Measurements from ENCODE around the gene SIRPB2. TPM values are rescaled to one million over a fixed set of nuclear protein-coding genes. Genes with fewer than 3 reads are reported as not detected.

SIRPB2 gene
- total RNA-seq, 1 donor from 2014 or later: 3.5 TPM

DNA sequence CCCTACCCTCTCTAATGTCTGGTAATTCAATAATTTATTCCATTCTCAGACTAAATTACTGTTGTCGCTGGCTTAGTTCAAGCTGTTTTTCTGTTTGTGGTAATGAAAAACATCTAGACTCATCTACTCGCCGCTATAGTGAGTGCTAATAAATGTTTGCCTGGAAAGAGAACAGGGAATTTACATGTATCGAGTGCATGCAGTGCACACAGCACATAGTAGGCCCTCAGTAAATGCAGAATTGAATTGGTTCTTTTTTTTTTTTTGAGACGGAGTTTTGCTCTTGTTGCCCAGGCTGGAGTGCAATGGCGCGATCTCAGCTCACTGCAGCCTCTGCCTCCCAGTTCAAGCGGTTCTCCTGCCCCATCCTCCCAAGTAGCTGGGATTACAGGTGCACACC lies 16.9 kb downstream of the SIRPB2 start:
- ATAC-seq (no peak), DNase-seq (no peak)
- intact Hi-C loops (cut with micrococcal nuclease): no loop called here

DNA sequence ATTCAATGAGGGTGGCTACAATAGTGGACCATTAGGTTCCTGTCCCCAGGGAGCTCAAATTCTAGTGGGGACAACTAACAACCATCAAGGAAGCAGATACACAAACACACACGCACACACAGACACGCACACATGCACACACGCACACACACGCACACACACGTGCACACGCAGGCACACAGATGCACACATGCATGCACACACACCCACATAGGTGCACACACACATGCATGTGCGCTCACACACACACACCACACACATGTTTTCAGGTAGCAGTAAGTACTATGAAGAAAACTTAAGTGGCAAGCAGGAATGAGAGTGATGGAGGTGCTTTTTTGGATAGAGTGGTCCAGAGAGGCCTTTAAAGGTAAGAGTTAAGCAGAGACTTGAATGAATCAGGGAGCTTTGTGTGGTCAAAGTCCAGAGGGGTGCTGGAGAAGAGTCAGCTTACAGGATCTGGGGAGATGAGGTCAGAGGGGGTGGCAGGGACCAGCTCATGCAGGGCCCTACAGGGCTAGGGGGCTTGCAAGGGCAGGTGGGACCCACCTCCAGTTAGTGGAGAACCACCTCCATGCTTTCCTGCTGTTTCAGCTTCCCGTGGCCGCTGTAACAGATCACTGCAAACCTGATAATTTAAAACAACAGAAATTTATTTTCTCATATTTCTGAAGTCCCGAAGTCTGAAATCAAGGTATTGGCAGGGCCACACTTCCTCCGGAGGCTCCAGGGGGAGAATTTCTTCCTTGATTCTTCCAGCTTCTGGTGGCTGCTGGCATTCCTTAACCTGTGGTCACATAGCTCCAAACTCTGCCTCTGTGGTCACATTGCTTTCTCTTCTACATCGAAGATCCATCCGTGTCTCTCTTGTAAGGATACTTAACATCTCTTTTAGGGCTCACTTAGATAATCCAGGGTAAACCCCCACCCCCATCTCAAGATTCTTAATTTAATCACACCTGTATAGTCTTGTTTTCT lies 17.7 kb downstream of the SIRPB2 start:
- ATAC-seq (no peak), DNase-seq (no peak)
- intact Hi-C loops (cut with micrococcal nuclease): no loop called here

DNA sequence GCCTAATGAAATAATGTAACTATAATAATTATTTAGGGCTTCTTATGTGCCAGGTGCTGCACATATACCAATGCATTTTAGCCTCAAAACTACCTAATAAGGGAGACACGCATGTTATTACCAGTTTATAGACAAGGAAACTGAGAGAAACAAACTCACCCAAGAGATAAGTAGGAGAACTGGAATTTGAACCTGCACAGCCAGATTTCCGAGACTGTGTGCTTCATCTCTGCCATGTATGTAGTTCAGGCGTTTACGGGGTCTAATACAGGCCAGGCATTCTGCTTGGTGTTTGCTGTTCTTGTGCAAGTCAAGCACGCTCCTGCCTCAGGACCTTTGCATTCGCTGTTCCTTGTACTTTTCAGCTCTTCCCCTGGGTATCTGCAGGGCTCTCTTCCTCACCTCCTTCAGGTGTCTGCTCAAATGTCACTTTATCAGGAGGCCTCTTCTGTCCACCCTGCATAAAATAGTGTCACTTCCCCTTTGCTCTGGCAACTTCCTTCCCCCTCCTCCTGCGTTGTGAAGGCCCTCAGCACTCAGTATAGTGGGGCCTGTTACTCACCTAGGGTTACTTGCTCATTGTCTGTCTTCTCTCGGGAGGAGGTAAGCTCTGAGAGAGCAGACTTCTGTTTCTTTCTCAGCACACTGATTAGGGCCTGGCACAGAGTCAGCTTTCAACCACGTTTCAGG lies 18.5 kb downstream of the SIRPB2 start:
- DNase-seq (no peak), ATAC-seq (no peak)
- intact Hi-C loops (cut with micrococcal nuclease): no loop called here

DNA sequence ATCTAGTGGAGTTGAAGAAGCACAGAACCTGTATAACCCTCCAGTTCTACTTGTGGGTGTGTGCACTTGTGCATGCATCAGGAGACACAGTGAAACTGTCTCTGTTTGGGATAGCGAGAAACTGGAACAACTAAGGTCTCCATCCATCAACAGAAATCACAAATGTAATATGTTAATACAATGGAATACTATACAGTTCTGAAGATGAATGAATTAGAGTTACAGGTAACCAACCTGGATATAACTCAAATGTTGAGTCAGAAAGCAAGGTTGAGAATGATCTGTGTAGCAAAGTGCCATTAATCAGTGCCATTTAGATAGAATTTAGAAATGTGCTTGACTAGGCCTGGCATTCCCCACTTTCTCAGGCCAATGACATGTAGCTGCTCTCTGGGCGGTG lies 20.0 kb downstream of the SIRPB2 start:
- DNase-seq (no peak), ATAC-seq (no peak)
- intact Hi-C loops (cut with micrococcal nuclease): no loop called here

DNA sequence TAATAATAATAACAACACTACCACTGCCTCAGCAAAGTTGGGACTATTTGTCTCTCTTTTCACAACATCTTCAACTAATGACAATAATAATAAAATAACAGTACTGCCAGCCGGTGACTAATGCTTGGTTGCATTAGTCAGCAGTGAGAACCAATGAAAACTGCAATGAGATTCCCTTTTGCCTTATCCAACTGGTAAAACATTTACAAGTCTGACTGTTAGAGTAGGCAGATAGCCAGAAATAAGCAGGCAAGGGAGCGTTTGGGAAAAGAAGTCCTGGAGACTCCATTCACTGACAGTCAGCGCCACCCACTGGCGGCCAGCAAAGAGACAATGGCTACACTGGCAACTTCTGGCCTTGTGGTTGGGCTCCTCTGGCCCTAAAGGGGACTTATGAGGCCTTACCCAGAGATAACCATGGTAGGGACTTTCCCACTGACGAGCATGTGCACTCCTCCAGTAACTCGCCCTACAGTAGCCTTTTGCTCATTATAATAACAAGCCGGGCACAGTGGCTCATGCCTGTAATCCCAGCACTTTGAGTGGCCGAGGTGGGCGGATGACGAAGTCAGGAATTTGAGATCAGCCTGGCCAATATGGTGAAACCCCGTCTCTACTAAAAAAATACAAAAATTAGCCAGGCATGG lies 21.2 kb downstream of the SIRPB2 start:
- intact Hi-C loops (cut with micrococcal nuclease): no loop called here
- peak; percentile 81 for DNase-seq
- ATAC-seq: peak; percentile 19

DNA sequence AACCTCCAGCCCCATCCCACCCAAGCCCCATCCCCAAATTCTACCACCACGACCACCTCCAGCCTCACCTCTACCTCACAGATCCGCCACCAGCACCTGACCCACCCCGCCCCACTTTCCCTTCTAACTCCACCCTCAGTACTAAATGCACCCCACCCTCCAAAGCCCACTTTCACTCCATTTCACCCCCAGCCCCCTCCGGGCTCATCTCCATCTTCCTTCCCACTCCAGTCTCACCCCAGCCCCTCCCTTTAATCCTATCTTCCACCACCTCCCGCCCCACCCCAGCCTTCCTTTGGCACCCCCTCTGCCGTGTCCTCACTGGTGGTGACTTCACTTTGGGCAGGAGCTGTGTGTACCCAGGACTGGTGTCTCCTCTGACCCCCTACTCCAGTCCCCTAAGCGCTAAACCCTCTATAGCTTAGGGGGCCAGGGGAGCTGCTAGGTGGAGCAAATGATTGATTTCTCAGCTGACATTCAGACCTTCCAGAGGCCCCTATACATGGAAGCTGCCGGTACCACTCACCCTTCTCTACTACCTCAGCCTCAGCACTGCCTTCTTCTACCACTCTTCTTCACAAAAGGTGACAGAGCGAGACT lies 21.8 kb downstream of the SIRPB2 start:
- ATAC-seq (no peak), DNase-seq (no peak)
- intact Hi-C loops (cut with micrococcal nuclease): no loop called here

DNA sequence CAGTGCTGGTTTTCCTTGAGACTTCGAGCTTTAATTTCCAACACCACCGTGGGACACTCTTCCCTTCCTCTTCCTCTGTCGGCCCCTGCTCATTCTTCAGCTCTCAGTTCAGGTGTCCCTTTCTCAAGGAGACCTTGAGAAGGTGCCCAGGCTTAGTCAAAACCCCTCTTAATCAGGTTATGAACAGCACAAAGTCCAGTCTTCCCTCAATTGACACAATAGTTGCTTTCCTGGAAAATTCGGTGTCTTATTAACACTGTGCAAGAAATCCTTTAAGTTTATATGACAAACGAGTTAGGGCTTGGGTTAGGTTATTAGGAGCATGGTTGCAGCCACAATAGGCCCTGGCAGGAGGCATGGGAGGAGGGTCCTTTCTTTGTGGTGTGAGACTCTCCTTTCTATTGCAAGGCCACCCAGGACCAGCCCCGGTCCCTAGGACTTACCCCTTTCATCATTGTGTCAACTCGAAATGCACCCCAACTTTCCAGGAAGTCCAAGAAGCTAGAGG lies 23.0 kb downstream of the SIRPB2 start:
- no peak for ATAC-seq
- intact Hi-C loops (cut with micrococcal nuclease): no loop called here
- DNase-seq: no peak

DNA sequence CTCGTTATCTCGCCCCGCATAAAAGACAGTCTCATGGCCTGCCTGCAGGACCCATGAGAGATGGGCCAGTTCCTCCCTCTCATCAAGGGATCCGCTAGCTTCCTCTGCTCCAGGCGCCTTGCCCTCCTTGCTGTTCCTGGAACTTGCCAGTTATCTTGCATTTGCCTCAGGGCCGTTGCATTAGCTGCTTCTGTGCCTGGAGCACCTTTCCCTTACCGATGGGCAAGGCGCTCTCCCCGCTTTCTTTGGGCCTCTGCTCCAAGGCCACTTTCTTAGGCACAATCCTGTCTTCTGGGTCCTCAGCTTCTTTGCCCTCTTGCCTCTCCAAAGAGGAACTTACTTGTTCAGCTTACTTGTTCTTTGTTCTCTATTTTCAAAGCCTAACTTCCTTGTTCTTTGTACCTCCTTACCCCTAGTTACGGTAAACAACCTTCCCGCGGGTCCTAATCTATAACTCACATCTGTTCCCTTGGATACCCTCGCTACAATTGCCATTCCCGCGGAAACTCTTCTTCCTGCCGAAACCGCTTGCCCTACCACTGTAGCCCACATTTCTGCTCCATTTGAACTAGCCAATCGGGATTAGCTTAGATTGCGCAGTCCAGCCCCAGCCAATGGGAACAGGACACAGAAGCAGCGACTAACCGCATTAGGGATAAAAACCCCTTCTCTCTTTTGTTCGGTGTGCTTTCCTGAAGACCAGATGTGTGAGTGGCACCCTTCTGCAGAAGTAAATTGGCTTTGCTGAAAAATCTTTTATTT lies 23.7 kb downstream of the SIRPB2 start:
- DNase-seq (peak; percentile 38), ATAC-seq (peak; percentile 8)
- intact Hi-C loops (cut with micrococcal nuclease): no loop called here

DNA sequence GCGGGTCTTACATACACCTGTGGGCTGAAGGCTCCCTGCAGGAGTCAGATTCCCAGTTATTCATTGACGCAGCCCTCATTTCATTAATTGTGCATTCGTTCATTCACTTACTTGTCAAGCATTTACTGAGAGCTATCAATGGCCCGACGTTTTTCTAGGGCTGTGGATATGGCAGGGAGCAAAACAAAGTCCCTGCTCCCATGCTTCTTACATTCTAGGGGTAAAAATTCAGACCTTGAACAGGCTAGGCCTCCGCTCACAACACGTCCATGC lies 24.2 kb downstream of the SIRPB2 start:
- no peak for DNase-seq

DNA sequence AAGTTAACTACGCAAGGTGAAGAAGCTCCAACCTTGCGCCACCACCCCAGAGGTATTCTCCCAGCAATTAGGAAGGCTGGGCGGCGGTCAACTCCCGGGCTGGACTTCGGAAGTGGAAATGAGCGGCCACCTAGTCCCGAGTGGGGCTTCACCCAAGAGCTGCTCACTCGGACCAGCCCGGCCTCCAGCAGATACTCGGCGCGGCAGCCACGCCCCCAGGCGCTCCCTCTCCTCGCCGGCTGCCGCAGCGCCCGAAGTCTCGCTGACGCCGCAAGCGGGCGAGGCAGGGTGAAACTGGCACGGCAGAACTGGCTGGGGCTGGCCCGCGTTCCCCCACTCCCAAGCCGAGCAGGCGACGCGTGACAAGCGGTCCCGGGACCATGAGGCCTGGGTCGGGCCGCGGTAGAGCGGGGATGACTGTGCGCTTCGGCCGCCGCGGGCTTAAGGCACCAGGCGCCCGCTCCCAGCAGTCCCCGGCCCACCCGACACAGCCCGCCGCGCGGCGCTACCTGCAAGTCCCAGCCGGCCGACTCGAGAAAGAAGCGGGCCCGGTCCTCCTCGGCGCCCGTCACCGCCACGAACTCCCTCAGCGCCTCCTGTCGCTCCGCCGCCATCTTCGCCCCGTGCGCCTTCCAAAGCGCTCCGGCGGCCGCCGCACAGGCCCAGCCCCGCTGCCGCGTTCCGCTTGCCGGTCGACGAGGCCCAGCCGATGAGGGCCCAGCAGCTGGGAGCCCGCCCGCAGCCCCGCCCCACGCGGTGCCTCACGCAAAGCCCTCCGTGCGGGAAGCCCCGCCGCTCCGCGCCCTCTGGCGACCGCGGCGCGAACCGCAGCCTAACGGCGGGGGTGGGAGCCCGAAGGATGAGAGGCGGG lies 24.8 kb downstream of the SIRPB2 start, which contains the start of gene NSFL1C:
Gene NSFL1C, minus strand, starts transcription at position 639 of the 871 bp plus-strand sequence. Its CDS starts 25 bp downstream, at position 614.
- ATAC-seq (peak; percentile 98), DNase-seq (peak; percentile 98)
- intact Hi-C loops (cut with micrococcal nuclease): no loop called here

More for the DNA sequence above, 24.2 kb downstream of the SIRPB2 start:
- no peak for ATAC-seq
- intact Hi-C loops (cut with micrococcal nuclease): no loop called here

DNA sequence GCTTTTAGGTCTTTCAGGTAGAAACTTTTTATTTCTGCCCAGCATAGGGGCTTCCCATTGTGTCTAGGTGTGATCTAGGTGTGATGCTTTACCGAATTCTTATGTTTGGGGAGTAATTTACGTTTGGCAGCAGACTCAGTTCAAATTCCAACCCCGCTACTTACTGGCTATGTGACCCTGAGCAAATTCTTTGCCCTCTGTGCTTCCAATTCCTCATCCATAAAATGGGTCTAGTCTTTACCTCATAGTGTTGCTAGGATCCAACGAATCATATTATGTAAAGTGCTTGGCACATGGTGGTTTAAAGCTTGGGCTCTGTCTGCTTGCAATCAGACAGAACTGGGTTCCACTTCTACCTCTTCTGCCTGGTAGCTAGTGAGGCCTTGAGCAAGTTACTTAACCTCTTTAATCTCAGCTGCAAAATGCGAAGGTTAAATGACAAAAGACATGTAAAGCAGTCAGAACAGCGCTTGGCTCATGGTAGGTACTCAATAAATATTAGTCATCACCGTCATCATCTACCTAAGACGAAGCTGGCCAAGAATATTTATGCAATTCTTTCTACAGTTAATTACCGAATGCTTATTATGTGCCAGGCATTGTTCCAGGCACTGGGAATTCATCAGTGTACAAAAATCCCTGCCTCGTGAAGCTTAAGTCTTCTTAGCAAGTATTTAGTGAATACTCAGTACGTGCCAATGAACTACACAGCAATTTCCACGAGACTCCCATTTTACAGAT lies 25.6 kb downstream of the SIRPB2 start:
- ATAC-seq (no peak), DNase-seq (no peak)
- intact Hi-C loops (cut with micrococcal nuclease): no loop called here

DNA sequence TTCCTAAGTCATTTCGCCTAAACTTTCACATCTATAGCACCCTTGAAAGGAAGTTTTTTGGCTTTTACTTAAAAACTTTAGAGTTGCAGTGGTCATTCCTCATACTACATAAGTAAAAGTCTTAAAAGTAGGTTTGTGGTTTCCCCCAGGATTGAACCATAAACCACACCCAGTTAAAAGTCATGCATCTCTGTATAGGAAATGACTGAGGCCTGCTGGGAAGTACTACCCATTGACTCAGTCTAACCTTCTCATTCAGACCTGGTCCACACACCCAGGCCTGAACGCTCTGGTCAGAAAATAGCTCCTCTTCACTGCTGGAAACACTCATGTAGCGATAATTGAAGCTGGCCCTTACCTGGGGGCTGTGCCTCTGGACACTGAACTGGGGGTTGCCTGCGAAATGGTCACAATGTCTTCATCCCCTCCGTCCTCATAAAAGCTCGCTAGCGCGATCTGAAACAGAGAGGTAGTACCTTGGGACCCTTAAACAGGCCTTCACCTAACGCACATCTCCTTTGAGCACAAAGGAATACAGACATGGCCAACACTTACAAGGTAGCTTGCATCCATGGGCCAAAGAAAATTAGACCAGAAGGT lies 27.1 kb downstream of the SIRPB2 start:
- intact Hi-C loops (cut with micrococcal nuclease): no loop called here
- ATAC-seq (no peak), DNase-seq (no peak)

DNA sequence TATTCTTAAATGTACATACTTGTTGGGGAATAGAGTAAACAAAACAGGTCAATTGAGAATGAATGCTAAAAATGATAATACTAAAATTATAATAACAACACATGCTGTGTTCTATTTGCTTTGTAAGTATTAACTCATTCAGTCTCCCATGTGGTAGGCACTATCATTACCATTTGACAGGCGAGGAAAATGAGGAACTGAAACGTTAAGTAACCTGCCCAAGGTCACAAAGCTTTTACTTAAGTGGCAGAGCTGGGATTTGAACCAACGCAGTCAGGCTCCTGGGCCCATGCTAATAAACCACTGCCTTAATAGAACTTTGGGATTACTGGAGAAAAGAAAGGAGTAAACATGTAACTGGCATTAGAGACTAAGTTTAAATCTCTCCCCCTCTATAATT lies 28.4 kb downstream of the SIRPB2 start:
- ATAC-seq (no peak), DNase-seq (no peak)
- intact Hi-C loops (cut with micrococcal nuclease): no loop called here

DNA sequence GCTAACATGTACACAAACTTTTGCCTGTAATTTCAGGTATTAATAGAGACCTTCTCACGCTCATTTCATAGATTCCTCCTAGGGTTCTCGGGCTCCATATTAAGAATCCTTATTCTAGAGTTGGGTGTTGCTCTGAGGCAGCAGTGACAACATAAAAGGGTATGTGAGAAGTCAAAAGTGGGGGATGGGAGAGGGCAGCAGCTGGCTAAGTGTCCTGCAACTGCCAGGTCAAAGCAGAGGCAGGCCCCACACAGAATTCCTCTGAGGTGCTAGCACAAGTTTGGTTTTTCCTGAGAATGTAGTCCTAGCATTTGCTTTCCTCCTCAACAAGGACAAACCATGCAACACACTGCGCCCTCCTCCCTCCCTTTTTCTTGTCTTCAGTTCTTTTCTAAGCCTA lies 29.2 kb downstream of the SIRPB2 start:
- intact Hi-C loops (cut with micrococcal nuclease): no loop called here
- DNase-seq: no peak
- ATAC-seq: no peak

DNA sequence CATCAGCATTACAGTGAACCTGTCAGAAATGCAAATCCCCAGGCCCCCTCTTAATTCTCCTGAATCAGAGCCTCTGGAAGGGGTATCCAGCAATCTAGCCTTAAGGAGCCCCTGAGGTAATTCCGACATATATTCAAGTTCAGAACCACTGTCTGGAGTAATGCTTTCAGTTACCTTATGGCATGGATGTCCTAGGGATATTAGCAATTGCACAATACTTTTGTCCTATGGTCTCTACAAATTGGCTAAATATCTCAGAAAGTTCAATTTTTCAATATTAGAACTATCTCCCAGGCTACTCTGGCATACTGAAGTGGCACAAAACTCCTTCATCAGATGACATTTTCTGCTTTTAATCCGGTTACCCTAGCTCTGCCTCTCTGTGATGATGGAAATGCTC lies 30.9 kb downstream of the SIRPB2 start:
- DNase-seq (no peak), ATAC-seq (no peak)
- intact Hi-C loops (cut with micrococcal nuclease): no loop called here

DNA sequence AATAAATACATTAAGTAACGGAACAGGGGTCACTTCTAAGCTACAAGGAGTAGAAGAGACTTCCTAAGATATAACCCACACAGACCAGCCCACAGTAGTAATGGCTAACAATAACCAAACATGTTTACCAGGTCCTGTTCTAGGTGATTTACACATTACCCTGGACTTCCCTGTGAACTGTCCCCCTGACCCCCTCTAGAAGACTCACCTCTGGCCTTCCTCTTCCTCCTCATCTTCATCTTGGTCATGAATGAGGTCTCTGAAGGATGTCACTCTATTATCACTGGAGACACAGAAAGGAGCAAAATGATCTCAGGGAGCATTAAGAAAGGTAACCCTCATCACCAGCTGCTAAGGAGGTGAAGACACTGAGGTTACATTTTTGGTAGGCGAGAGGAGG lies 33.2 kb downstream of the SIRPB2 start:
- ATAC-seq (no peak), DNase-seq (no peak)
- intact Hi-C loops (cut with micrococcal nuclease): no loop called here

DNA sequence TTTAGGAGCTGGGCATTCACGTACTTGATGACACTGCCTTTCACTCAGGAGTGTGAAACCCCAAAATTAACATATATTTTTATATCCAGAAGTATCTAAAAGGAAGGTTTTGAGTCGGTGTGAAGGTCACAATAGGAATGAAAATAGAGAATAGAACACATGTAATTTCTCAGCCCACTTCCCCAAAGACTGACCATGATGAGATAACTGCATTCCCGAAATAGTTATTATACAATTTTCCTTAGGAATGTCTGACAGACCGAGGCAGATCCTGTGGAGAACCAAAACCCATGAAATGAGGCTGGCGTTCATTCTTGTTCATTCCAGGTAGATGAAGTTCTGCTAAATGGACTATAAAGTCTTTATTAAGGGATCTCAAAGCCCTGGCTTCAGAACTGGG lies 34.9 kb downstream of the SIRPB2 start:
- ATAC-seq (no peak), DNase-seq (no peak)
- intact Hi-C loops (cut with micrococcal nuclease): no loop called here

Data from left ventricle myocardium superior (tissue), 1 donor.